KMS-11 (cell line): ENCODE data around the gene HUS1B.

Source experiments
- H2AFZ ChIP-seq: fragments of 200-600 bp; sonication (generic); 2 replicates; pipeline ENCODE4 v1.6.1; 2016; ENCODE audit warnings: antibody characterized with exemption, mixed run types, low read depth
- H3K27ac ChIP-seq: fragments of 200-600 bp; sonication (generic); 2 replicates; pipeline ENCODE4 v1.6.1; 2016; ENCODE audit warnings: mild to moderate bottlenecking, mixed run types
- H3K27me3 ChIP-seq: fragments of 200-600 bp; sonication (generic); 2 replicates; pipeline ENCODE4 v1.6.1; 2017; ENCODE audit warnings: mild to moderate bottlenecking, low read depth, mixed run types, moderate library complexity; ENCODE audit not compliant: insufficient read depth
- H3K36me3 ChIP-seq: fragments of 200-600 bp; sonication (generic); 2 replicates; pipeline ENCODE4 v1.6.1; 2017; ENCODE audit warnings: mild to moderate bottlenecking, mixed run types; ENCODE audit not compliant: insufficient read depth
- H3K4me1 ChIP-seq: fragments of 200-600 bp; sonication (generic); 2 replicates; pipeline ENCODE4 v1.6.1; 2016; ENCODE audit warnings: mild to moderate bottlenecking, low read depth, mixed run types; ENCODE audit not compliant: poor library complexity, severe bottlenecking
- H3K4me2 ChIP-seq: fragments of 200-600 bp; sonication (generic); 2 replicates; pipeline ENCODE4 v1.7.0; 2016; ENCODE audit warnings: mild to moderate bottlenecking, mixed run types
- H3K4me3 ChIP-seq: fragments of 200-600 bp; sonication (generic); IDR thresholded peaks from 2 replicates; pipeline ENCODE4 v1.6.1; 2017; ENCODE audit warnings: low read depth, low read length, mixed read lengths; ENCODE audit not compliant: insufficient read depth
- H3K79me2 ChIP-seq: fragments of 200-600 bp; sonication (generic); 2 replicates; pipeline ENCODE4 v1.6.1; 2016; ENCODE audit warnings: low read depth, mixed run types; ENCODE audit not compliant: insufficient read depth
- H3K9ac ChIP-seq: fragments of 200-600 bp; sonication (generic); 2 replicates; pipeline ENCODE4 v1.6.1; 2016; ENCODE audit warnings: mild to moderate bottlenecking, mixed run types
- H4K20me1 ChIP-seq: fragments of 200-600 bp; sonication (generic); 2 replicates; pipeline ENCODE4 v1.6.1; 2016; ENCODE audit warnings: mild to moderate bottlenecking, mixed run types; ENCODE audit not compliant: insufficient read depth
- CTCF ChIP-seq: fragments of 200-600 bp; sonication (generic); conservative IDR thresholded peaks from 2 replicates; pipeline ENCODE4 v1.6.1; 2017; ENCODE audit warnings: low read depth, mild to moderate bottlenecking, antibody characterized with exemption, low read length, moderate library complexity, mixed read lengths

HUS1B gene

GRCh38 chr6:678520-678919, 21.6 kb upstream of the HUS1B start:
- TF ChIP-seq CTCF: no peak
- Histone ChIP-seq H3K36me3 (no peaks in the 10 kb centered on the region), H3K4me2 (no peak overlapping the region), H4K20me1 (no peaks in the 10 kb centered on the region), H3K27me3 (no peaks in the 10 kb centered on the region), H3K27ac (no peak overlapping the region), H2AFZ (no peak overlapping the region), H3K4me3 (no peak overlapping the region), H3K79me2 (peaks cover 16% of the 10 kb centered on the region; the same call in 1 of the 2 replicates), H3K9ac (no peak overlapping the region), H3K4me1 (peaks cover 4% of the 10 kb centered on the region)

GRCh38 chr6:677919-678318, 21.0 kb upstream of the HUS1B start:
- Histone ChIP-seq H3K36me3 (no peaks in the 10 kb centered on the region), H3K27ac (no peak overlapping the region), H4K20me1 (no peaks in the 10 kb centered on the region), H3K9ac (no peak overlapping the region), H2AFZ (no peak overlapping the region), H3K4me2 (no peak overlapping the region), H3K27me3 (no peaks in the 10 kb centered on the region), H3K4me3 (no peak overlapping the region), H3K4me1 (no peaks in the 10 kb centered on the region), H3K79me2 (peaks cover 12% of the 10 kb centered on the region; the same call in 1 of the 2 replicates)
- TF ChIP-seq CTCF: no peak

GRCh38 chr6:674956-675355, 18.1 kb upstream of the HUS1B start:
- Histone ChIP-seq H3K4me3 (no peak overlapping the region), H3K27ac (no peak overlapping the region), H3K36me3 (no peaks in the 10 kb centered on the region), H3K27me3 (no peaks in the 10 kb centered on the region), H3K4me2 (no peak overlapping the region), H3K9ac (no peak overlapping the region), H3K79me2 (peaks cover 11% of the 10 kb centered on the region; the same call in 1 of the 2 replicates), H2AFZ (no peak overlapping the region), H3K4me1 (no peaks in the 10 kb centered on the region), H4K20me1 (no peaks in the 10 kb centered on the region)
- TF ChIP-seq CTCF: no peak

- Histone ChIP-seq H3K27ac (no peak overlapping the region), H3K4me3 (no peak overlapping the region), H3K4me1 (no peaks in the 10 kb centered on the region), H4K20me1 (no peaks in the 10 kb centered on the region), H3K36me3 (no peaks in the 10 kb centered on the region), H3K4me2 (no peak overlapping the region), H3K79me2 (peaks cover 10% of the 10 kb centered on the region; the same call in 1 of the 2 replicates), H3K9ac (no peak overlapping the region), H2AFZ (no peak overlapping the region), H3K27me3 (no peaks in the 10 kb centered on the region)
- no peak for TF ChIP-seq CTCF
These were observed 17.5 kb upstream of the HUS1B start for GRCh38 chr6:674406-674805.
